Astrocyte (in vitro differentiated cells and primary cell): ENCODE data around the gene TJP1.

Experiments used
- EZH2 ChIP-seq: IDR thresholded peaks from 2 replicates; pipeline ENCODE4 v1.6.1; 2012; ENCODE audit warnings: mild to moderate bottlenecking, low read length, inconsistent platforms; ENCODE audit not compliant: insufficient read depth
- TF ChIP-seq, protein P1 (sequence below): IDR thresholded peaks from 2 replicates; pipeline ENCODE4 v1.5.1; 2011; ENCODE audit warnings: low read depth, mild to moderate bottlenecking, inconsistent platforms, low read length, moderate library complexity; ENCODE audit not compliant: insufficient read depth

DNA sequence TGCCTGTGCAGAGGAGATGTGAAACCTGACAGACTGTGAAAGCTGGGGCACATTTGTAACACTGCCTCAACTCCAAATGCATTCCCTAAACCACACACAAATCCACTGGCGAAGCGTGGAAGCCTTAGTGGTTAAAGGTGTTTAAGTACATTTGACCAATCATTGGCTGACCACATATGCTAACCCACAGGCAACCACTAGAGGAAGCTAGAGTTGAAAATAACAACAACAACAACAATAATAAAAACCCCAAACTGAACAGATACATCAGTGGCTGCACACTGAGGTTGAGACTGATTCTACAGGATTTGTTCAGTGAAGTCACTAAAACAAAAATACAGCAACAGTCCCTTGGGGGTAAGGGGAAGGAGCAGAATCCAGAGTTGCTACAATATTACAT, 129.7 kb downstream of the TJP1 start:
- TF ChIP-seq EZH2 = no peak
- TF ChIP-seq, protein P1, sequence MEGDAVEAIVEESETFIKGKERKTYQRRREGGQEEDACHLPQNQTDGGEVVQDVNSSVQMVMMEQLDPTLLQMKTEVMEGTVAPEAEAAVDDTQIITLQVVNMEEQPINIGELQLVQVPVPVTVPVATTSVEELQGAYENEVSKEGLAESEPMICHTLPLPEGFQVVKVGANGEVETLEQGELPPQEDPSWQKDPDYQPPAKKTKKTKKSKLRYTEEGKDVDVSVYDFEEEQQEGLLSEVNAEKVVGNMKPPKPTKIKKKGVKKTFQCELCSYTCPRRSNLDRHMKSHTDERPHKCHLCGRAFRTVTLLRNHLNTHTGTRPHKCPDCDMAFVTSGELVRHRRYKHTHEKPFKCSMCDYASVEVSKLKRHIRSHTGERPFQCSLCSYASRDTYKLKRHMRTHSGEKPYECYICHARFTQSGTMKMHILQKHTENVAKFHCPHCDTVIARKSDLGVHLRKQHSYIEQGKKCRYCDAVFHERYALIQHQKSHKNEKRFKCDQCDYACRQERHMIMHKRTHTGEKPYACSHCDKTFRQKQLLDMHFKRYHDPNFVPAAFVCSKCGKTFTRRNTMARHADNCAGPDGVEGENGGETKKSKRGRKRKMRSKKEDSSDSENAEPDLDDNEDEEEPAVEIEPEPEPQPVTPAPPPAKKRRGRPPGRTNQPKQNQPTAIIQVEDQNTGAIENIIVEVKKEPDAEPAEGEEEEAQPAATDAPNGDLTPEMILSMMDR = peak; percentile 9
